Activated T-cell treated with anti-CD3 and anti-CD28 coated beads for 48 hours (primary cell): ENCODE data around the gene ZNF814.
"Not testable (repeated sequence)": the region's sequence is repeated elsewhere in the genome, so short reads cannot be mapped to it uniquely, and the experiment has no call there.

Experiments
- DNase-seq: peaks from one replicate; pipeline ENCODE4 v3.0.0-alpha.2; 2020; ENCODE audit warnings: low read depth

The ZNF814 gene

GRCh38 chr19:57888560-57889231 lies at the start of gene ZNF814:
Gene ZNF814, minus strand, starts transcription at chr19:57889037. Its CDS starts 235 bp downstream, at chr19:57888802.
- peak; percentile 76 for DNase-seq

- DNase-seq = no peak
Observed at GRCh38 chr19:57935731-57936130, 46.9 kb upstream of the ZNF814 start.

- peak; percentile 23 for DNase-seq
Observed at GRCh38 chr19:57934820-57935665, 46.2 kb upstream of the ZNF814 start, which contains the start of gene ZNF418. Gene ZNF418, minus strand, starts transcription at chr19:57935402. Its CDS starts 1,580 bp downstream, at chr19:57933822.

- no peak for DNase-seq
Observed at GRCh38 chr19:57927587-57927986, 38.8 kb upstream of the ZNF814 start.

GRCh38 chr19:57916168-57916995 lies 27.5 kb upstream of the ZNF814 start, which contains the start of gene ZNF417:
Gene ZNF417, minus strand, starts transcription at chr19:57916592. Its CDS starts 181 bp downstream, at chr19:57916411.
- peak; percentile 75 for DNase-seq

- no peak for DNase-seq
Observed at GRCh38 chr19:57914531-57914930, 25.7 kb upstream of the ZNF814 start.

- no peak for DNase-seq
Observed at GRCh38 chr19:57907394-57907793, 18.6 kb upstream of the ZNF814 start.

- DNase-seq = no peak
Observed at GRCh38 chr19:57905258-57905657, 16.4 kb upstream of the ZNF814 start.

GRCh38 chr19:57903618-57904184 lies 14.9 kb upstream of the ZNF814 start:
- no peak for DNase-seq

GRCh38 chr19:57900311-57900710 lies 11.5 kb upstream of the ZNF814 start:
- DNase-seq = no peak

DNA sequence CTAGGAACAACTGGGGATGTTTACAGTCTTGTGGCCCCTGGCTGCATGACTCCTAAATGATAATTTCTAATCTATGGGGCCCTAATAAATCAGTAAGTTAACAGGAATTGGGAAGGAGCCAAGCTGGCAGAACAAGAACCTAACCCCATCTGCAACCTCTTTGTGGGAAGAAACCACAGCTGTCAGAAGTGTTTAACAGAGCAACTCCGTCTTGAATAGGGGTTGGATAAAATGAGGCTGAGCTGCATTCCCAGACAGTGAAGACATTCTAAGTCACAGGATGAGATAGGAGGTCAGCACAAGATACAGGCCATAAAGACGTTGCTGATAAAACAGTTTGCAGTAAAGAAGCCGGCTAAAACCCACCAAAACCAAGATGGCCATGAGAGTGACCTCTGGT lies 1.9 kb upstream of the ZNF814 start:
- not testable (repeated sequence) for DNase-seq

DNA sequence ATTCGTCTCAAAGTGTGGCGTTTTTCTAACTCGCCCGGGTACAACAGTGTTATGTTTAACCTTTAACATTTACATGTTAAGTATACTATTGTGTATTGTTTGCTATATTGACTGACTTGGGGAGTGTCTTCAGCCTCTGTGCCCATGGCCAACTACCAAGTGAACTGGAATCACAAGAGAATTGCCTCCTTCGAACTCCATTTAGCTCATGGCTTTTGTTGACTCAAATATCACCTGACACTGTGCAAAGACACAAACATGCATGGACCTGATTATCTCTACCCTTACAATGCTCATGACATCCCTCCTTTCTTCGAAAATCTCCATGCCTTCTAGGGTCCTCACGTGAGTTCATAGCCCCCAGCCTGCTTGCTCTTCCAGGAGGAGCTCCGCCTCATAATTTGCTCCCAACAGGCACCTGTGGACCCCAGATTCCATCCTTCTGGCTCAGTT lies 704 bp downstream of the ZNF814 start:
- DNase-seq = no peak

- DNase-seq = no peak
Observed at GRCh38 chr19:57887195-57887941, 1.5 kb downstream of the ZNF814 start.

- no peak for DNase-seq
Observed at GRCh38 chr19:57886046-57886445, 2.8 kb downstream of the ZNF814 start.

DNA sequence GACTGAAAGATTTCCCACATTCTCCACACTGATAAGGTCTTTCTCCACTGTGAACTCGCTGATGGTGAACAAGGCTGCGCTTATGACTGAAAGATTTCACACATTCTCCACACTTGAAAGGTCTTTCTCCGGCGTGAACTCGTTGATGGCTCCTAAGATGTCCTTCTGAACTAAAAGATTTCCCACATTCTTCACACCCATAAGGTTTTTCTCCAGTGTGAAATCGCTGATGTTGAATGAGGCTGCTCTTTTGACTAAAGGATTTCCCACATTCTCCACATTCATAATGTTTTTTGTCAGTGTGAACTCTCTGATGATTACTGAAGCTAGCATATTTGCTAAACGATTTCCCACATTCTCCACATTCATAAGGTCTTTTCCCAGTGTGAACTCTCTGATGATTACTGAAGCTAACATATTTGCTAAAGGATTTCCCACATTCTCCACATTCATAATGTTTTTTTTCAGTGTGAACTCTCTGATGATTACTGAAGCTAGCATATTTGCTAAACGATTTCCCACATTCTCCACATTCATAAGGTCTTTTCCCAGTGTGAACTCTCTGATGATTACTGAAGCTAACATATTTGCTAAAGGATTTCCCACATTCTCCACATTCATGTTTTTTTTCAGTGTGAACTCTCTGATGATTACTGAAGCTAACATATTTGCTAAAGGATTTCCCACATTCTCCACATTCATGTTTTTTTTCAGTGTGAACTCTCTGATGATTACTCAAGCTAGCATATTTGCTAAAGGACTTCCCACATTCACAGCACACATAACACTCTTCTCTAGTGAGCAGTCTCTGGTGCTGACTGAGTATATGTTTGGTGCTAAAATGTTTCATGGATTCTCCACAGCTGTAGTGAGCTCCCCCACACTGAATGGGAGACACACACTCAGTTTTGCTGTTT lies 14.7 kb downstream of the ZNF814 start:
- DNase-seq = not testable (repeated sequence)

DNA sequence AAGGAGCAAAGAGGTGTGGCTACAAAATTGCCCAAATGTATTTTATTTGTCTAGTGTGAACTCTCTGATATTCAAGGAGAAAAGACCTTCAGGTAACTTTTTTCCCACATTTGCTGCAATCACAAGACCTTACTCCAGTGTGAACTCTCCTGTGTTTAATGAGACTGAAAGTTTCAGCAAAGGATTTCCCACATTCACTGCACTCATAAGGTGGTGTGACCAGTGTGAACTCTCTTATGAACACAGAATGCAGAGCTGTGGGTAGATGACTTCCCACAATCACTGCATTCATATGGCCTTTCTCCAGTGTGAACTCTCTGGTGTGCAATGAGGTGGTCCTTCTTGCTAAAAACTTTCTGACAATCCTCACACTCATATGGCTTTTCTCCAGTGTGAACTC lies 16.4 kb downstream of the ZNF814 start:
- DNase-seq = no peak

DNA sequence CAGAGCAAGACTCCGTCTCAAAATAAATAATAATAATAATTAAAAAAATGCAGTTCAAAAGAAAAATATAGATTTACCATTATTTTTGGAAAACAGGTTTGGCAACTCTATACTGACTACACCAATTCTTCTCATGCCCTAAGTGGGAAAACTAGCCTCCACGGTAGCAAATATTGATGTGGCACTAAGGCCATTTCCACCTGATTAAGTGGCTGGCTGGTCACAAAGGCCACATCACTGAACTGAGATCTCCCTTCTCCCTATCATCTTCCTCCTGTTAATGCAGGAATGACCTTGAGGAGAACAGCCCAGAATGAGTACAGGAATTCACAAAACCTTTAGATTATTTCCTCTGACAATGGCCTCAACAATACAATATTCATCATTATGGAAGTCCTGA lies 18.6 kb downstream of the ZNF814 start:
- no peak for DNase-seq

- not testable (repeated sequence) for DNase-seq
Observed at GRCh38 chr19:57869655-57870054, 19.2 kb downstream of the ZNF814 start.

GRCh38 chr19:57867868-57868492 lies 20.9 kb downstream of the ZNF814 start:
- DNase-seq = no peak
